C1 segment of cervical spinal cord (tissue), 14 donors: Measurements from ENCODE around the gene PFKL.
A peak's percentile ranks its signal among the peaks of the same experiment; 100 is the strongest.

Experiments used
- DNase-seq, 14 donors: peaks; one replicate each; lab custom pipeline; 2025; lab: John Stamatoyannopoulos, UW

PFKL gene

GRCh38 chr21:44294391-44295162 is 5.3 kb upstream of the PFKL start:
- peak in 1 of 14 donors; percentile 27 for DNase-seq

- DNase-seq, result no peak
Observed at GRCh38 chr21:44295163-44295573, 4.7 kb upstream of the PFKL start.

- no peak for DNase-seq
Observed at GRCh38 chr21:44295646-44296045, 4.2 kb upstream of the PFKL start.

- no peak for DNase-seq
Observed at GRCh38 chr21:44296103-44296519, 3.7 kb upstream of the PFKL start.

- no peak for DNase-seq
Observed at GRCh38 chr21:44296916-44297315, 2.9 kb upstream of the PFKL start.

- peak in 13 of 14 donors; percentile 14 to 82 (median 68) for DNase-seq
Observed at GRCh38 chr21:44297525-44298290, 2.1 kb upstream of the PFKL start.

GRCh38 chr21:44298301-44298700 is 1.6 kb upstream of the PFKL start:
- no peak for DNase-seq

GRCh38 chr21:44299085-44299457 is 782 bp upstream of the PFKL start:
- DNase-seq, result no peak

- peak in 10 of 14 donors; percentile 19 to 79 (median 55) for DNase-seq
Observed at GRCh38 chr21:44300262-44300959, 558 bp downstream of the PFKL start.

- DNase-seq, result no peak
Observed at GRCh38 chr21:44301141-44301540, 1.3 kb downstream of the PFKL start.

GRCh38 chr21:44301961-44302406 is 2.1 kb downstream of the PFKL start:
- DNase-seq, result no peak

GRCh38 chr21:44302573-44303401 is 2.9 kb downstream of the PFKL start:
- DNase-seq, result peak in 1 of 14 donors; percentile 13

GRCh38 chr21:44303490-44303981 is 3.7 kb downstream of the PFKL start:
- peak in 1 of 14 donors; percentile 41 for DNase-seq

- peak in 8 of 14 donors; percentile 23 to 66 (median 50) for DNase-seq
Observed at GRCh38 chr21:44304011-44304616, 4.3 kb downstream of the PFKL start.

GRCh38 chr21:44304877-44305293 is 5.0 kb downstream of the PFKL start:
- DNase-seq, result peak in 9 of 14 donors; percentile 25 to 77 (median 35)

GRCh38 chr21:44305691-44306090 is 5.8 kb downstream of the PFKL start:
- DNase-seq, result peak in 2 of 14 donors; percentile 18 to 21

- DNase-seq, result no peak
Observed at GRCh38 chr21:44306936-44307704, 7.3 kb downstream of the PFKL start.

- no peak for DNase-seq
Observed at GRCh38 chr21:44310628-44311507, 11.0 kb downstream of the PFKL start.

- DNase-seq, result no peak
Observed at GRCh38 chr21:44312089-44312488, 12.2 kb downstream of the PFKL start.
